HG02981 (cell line): ENCODE measurements around the gene ADAMTSL1.

ENCODE experiments used
- ATAC-seq: cut with Tn5 transposase; IDR thresholded peaks from one replicate; pipeline ENCODE4 v1.9.1; 2021; ENCODE audit warnings: mild to moderate bottlenecking, moderate library complexity; ENCODE audit not compliant: unreplicated experiment

ADAMTSL1 gene

DNA sequence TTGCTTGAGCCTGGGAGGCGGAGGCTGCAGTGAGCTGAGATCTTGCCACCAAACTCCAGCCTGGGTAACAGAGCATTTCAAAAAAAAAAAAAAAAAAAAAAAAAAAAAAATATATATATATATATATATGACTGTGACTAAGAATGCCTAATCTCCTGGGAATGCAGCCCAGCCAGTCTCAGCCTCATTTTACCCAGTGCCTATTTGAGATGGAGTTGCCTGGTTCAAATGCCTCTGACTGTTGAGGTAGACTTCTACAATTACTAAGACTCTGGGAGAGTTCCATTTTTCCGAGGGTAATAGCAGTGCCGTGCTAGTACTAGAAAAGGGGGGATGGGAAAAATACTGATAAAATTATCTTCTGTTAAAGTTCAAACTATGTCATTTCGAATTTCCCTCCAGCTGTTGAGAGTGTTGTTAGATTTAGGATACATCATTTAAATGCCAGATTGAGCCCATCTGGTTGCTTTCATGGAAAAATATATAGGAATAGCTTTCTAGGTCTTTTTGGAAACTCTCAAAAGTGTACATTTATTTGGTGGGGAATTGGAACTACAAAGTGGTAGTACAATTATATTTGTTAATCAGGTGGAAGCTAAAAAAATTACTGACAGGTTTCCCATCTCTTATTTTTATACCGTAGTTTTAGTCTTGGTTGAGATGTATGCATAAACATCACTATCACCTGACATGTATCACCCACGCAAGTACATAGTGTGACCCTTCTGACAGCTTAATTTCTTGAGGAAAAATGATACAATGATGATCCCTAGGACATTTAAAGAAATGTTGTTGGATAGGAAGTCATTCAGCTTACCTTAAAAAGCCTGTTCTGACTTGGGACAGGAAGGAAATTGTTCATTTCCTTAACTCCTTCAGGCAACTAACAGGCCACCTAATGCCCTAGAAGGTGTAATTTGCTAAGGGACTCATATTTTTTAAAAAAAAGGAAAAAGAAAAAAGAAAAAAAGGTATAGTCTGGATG is 214.9 kb downstream of the ADAMTSL1 start:
- no peak for ATAC-seq

DNA sequence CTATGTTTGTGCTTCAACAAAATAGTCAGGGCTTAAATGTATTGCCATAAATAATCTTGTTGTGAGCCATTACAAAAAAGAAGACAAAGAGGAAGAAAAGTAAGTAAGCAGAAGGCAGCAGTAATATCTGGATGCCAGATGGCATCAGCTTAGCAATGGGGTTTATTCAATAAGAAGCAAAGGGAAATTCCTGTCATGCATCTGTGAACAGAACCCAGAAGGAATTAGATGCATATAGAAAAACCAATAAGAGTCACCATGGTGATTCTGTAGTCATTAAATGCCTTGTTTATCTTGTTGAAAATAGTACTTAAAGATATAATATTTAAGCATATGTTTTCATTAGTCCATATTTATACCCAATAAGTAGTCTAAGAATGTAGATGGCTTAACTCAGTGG is 216.0 kb downstream of the ADAMTSL1 start:
- ATAC-seq, result no peak

GRCh38 chr9:18692268-18692667 is 218.3 kb downstream of the ADAMTSL1 start:
- no peak for ATAC-seq

DNA sequence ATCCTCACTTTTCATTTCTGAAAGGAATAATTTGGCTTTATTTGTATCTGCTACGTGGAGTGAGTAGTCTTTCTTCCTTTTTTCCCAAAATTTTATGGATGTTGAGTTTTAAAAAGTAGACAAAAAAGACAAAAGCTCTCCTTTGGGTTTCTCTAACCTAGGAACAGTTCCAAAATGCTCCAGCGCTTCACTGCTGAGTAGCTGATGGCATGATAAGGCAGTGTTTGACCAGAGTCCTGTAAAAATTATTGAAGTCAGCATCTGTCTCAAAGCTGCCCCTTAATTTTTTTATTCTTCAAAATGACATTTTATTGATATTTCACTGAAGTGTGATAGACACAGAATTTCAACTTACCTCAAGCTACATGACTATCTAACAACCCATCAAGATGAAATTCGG is 219.0 kb downstream of the ADAMTSL1 start:
- ATAC-seq, result no peak

- no peak for ATAC-seq
Observed at GRCh38 chr9:18694959-18695668, 221.2 kb downstream of the ADAMTSL1 start.

- ATAC-seq, result no peak
Observed at GRCh38 chr9:18698992-18699391, 225.0 kb downstream of the ADAMTSL1 start.

- ATAC-seq, result no peak
Observed at GRCh38 chr9:18699764-18700163, 225.8 kb downstream of the ADAMTSL1 start.

- ATAC-seq, result no peak
Observed at GRCh38 chr9:18700714-18701113, 226.8 kb downstream of the ADAMTSL1 start.

DNA sequence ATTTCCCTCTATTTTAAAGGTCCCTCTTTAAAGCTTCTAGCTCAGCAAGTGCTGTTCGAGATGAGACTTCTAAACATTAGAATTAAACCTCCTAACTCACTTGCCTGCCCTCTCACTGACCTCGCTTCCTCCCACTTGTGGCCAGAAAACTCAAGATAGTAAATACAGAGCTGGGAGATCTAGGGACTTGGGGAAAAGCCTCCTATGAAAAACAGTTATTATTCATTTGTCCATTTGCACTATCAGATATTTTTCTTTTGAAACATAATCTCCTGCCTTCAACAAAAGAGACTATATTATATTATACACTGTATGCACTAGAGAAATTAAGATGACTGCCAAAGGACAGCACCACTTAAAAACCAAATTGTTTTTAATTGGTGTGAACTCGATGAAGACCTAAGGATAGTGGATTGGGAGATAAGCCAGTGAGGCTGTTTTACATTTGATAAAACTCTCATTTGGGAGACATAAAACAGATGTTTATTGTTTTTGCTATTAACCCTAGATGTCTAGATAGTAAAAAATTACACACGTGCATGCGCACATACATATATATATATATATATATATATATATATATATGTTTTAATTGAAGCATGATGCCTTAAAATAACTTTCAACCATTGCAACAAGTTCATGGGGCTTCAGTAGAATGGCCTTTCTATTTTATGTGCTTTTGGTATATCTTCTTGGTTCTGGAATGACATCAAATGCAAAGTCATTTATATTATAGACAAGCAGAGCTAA is 229.4 kb downstream of the ADAMTSL1 start:
- no peak for ATAC-seq

- no peak for ATAC-seq
Observed at GRCh38 chr9:18703901-18704379, 230.0 kb downstream of the ADAMTSL1 start.

DNA sequence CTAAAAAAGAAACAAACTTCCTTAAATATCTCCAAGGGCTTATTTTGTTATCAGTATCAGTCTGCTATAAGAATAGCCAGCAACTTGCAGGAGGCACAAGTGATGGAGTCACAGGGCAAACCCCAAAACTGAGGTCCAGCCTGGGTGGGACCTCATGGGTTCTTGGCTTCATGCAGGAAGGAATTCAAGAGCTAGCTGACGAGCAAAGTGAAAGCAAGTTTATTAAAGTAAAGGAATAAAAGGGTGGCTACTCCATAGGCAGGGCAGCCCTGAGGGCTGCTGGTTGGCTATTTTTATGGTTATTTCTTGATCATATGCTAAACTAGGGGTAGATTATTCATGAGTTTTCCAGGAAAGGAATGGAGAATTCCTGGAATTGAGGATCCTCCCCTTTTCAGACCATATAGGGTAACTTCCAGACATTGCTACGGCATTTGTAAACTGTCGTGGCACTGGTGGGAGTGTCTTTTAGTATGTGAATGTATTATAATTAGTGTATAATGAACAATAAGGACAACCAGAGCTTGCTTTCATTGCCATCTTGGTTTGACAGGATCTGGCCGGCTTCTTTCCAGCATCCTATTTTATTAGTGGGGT is 231.9 kb downstream of the ADAMTSL1 start:
- ATAC-seq, result no peak

DNA sequence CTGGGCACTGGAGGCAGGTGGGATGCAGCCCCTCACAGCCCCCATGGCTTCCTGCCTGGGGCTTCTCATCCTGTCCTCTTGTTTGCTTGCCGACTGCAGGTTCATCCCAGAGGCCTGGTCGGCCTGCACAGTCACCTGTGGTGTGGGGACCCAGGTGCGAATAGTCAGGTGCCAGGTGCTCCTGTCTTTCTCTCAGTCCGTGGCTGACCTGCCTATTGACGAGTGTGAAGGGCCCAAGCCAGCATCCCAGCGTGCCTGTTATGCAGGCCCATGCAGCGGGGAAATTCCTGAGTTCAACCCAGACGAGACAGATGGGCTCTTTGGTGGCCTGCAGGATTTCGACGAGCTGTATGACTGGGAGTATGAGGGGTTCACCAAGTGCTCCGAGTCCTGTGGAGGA is 232.7 kb downstream of the ADAMTSL1 start:
- ATAC-seq, result no peak

GRCh38 chr9:18707061-18707461 is 233.1 kb downstream of the ADAMTSL1 start:
- ATAC-seq, result no peak

DNA sequence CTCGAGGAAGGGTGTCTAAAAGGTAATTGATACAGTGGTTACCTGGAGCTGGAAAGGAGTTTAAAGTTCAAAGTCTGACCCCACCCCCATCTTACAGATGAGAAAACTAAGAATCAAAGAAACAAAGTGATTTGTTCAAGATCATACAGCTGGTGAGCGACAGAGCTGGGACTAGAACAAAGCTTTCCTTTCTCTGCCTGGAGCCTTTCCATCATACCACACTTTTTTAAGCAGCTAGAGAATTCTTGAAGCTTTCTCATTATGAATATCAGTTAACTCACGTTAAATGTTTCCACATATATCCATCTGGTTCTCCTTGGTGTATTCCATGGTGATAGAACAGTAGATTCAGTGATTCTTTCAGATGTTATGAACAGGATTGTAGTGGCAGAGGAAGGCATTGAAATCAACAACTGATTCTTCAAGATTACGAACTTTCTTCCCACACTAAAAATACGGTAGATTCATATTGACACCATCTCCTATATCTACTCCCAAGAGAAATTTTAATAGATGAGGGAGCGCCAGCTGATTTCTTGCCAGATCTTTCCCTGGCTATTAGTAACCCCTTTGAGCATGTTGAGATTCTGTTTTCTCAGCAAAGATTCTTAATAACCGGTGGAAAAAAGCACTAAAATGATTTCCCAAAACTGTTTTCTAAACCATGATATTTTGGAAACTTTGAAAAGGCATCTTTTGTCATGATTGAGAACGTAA is 233.7 kb downstream of the ADAMTSL1 start:
- ATAC-seq, result no peak

GRCh38 chr9:18708429-18708828 is 234.5 kb downstream of the ADAMTSL1 start:
- no peak for ATAC-seq

GRCh38 chr9:18710065-18710464 is 236.1 kb downstream of the ADAMTSL1 start:
- ATAC-seq, result no peak

DNA sequence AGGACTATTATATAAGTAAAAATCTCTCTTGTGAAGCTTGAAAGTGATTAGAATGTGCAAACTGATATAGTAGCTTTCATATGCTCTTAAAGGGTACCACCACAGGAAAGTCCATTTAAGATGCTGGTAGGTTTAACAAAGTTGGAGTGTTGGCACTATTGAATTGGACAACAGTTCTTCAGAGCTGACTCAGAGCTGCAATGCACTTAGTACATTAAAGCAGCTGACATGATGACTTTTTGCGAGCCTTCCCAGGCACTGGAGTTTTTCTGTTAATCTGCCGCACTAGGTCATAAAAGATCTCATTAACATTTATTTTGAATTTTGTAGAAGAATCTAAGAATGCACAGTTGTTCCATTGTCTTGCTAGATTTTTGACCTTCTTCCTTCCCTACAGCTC is 243.8 kb downstream of the ADAMTSL1 start:
- no peak for ATAC-seq

DNA sequence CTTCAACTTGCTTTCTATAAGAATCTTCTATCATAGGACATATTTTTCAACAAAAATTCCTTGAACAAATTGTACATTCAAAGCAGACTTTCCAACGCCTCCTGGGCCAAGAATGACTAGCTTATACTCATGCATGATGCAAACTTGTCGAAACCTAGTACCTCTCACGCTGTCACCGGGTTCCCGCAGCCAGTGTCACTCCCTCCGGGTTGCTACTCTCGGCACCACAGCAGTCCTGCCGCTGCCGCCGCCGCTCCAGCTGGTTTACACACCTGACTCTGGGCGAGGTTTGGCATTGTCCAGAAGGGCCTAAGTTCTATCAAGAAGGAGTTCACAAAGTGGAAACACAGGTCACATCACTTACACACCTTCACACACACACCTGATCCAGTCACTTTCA is 244.4 kb downstream of the ADAMTSL1 start:
- no peak for ATAC-seq

- ATAC-seq, result no peak
Observed at GRCh38 chr9:18718932-18719331, 245.0 kb downstream of the ADAMTSL1 start.

DNA sequence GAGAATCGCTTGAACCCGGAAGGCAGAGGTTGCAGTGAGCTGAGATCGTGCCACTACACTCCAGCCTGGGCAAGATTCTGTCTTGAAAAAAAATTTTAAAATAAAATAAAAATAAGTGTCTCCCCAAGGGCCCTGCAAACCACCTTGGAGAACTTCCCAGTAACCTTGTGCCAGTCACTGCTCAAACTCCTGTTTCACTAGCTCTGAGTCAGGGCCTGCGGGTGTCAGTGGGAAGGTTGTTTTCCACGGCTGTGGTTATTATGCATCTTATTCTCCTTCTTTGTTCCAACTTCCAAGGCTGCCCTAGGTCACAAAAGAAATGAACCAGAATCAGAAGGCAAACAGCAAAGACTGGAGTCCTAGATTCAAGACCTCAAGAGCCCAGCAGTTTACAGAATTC is 246.7 kb downstream of the ADAMTSL1 start:
- no peak for ATAC-seq
